Activated T-cell treated with anti-CD3 and anti-CD28 coated beads for 24 hours (primary cell): Measurements from ENCODE around the gene GNE.
"Not testable (repeated sequence)": the region's sequence is repeated elsewhere in the genome, so short reads cannot be mapped to it uniquely, and the experiment has no call there.

Experiments used
- DNase-seq: peaks from one replicate; pipeline ENCODE4 v3.0.0-alpha.2; 2020; ENCODE audit warnings: low read depth

Gene GNE

DNA sequence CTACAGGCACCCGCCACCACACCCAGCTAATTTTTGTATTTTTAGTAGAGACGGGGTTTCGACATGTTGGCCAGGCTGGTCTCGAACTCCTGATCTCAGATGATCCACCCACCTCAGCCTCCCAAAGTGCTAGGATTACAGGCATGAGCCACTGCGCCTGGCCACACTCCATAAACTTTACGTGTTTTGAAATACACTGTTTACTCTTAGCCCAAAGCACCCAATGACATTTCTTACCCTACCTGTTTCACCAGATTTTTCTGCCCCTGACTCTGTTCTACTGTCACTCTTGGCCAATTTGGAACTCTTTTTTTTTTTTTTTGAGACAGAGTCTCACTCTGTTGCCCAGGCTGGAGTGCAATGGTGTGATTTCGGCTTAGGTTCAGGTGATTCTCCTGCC, 15.1 kb upstream of the GNE start:
- not testable (repeated sequence) for DNase-seq

DNA sequence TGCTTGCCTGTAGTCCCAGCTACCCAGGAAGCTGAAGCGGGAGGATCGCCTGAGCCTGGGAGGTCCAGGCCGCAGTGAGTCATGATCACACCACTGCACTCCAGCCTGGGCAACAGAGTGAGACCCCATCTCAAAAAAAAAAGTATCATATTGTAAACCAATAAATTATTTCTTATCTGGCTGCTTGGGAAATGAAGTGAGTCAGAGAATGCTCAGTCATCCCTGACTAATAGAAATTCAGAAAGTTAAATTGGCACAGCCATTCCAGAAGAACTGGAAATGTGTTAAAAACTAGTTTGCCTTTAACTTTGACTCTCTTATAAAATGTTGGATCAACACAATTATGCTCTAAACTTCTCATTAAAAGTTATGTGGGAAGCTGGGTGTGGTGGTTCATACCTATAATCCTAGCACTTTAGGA, 9.8 kb upstream of the GNE start:
- DNase-seq: no peak

DNA sequence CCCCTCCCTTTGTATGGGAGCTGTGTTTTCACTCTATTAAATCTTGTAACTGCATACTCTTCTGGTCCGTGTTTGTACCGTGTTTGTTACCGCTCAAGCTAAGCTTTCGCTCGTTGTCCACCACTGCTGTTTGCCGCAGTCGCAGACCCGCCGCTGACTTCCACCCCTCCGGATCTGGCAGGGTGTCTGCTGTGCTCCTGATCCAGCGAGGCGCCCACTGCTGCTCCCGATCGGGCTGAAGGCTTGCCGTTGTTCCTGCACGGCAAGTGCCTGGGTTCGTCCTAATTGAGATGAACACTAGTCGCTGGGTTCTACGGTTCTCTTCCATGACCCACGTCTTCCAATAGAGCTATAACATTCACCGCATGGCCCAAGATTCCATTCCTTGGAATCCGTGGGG, 6.6 kb upstream of the GNE start:
- no peak for DNase-seq

GRCh38 chr9:36263683-36264082, 5.4 kb upstream of the GNE start:
- no peak for DNase-seq

DNA sequence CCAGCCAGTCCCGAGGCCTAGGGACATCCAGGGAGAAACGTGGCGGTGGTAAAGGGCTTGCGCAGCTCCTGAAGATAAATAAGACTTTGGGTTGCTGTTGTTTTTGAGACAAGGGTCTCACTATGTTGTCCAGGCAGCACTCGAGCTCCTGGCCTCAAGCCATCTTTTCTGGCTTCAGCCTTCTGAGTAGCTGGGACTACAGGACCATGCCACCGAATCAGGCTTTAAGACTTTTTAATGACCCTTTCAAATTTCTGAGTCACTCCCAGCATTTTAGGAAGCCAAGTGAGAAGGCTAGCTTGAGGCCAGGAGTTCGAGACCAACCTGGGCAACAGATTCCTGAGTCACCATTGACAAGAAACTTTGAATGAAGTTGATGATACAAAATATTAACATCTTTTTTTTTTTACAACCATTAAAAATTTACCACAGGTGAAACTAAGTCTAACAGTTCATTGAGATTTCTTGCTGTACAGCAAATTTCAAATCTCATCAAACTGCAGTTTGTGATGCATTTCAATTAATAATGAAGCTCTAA, 817 bp upstream of the GNE start:
- no peak for DNase-seq

- no peak for DNase-seq
Measured at GRCh38 chr9:36251428-36251827, 6.8 kb downstream of the GNE start.

GRCh38 chr9:36250079-36250478, 8.2 kb downstream of the GNE start:
- DNase-seq: no peak

- DNase-seq: no peak
Measured at GRCh38 chr9:36249189-36249588, 9.1 kb downstream of the GNE start.

DNA sequence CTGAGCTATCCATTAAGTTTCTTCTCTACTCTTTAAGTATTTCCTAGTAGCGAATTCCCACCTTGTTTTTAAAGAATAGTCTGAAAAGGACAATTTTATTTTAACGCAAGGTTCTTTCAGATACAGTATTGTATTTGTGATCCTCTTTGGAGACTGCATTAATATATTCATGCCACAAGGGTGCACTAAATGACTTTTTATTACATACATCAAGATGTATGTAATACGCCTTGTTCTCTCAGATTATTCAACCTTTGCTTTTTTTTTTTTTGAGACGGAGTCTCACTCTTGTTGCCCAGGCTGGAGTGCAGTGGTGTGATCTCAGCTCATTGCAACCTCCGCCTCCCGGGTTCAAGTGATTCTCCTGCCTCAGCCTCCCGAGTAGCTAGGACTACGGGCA, 10.2 kb downstream of the GNE start:
- not testable (repeated sequence) for DNase-seq

DNA sequence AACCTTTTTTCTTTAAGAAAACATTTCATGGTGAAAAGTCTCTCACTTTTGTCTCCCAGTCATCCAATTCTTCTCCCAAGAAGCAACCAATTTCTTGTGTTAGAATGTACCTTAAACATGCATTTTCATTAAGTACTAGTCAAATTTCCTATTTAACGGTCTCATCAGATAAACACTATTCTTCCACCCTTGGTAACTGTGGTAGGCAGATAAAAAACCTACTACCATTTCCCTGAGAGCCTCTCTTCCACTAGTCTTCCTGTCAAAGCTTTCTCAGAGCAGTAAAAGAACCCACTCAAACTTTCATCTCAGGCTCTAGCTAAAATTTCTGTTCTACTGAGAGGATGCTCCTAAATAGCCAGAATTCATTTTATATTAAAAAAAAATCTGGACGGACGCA, 10.9 kb downstream of the GNE start:
- DNase-seq: no peak

DNA sequence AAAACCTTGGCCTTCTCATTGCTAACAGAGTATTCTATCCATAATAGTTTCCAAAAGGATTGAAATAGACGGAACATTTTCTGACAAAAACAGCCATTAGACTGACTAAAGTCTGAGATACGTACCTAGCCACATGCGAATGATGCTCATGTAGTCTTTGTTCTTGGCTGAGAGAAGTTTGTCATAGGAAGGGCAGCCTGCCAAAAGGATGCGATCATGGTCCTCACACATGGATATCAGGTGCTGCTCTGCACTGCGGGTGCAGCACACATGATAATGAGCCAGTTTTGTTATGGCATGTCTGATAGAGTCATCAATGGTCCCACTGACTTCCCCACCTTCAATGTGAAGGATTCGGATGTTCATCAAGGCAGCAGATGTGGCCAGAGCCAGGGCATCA, 12.3 kb downstream of the GNE start:
- DNase-seq: no peak

DNA sequence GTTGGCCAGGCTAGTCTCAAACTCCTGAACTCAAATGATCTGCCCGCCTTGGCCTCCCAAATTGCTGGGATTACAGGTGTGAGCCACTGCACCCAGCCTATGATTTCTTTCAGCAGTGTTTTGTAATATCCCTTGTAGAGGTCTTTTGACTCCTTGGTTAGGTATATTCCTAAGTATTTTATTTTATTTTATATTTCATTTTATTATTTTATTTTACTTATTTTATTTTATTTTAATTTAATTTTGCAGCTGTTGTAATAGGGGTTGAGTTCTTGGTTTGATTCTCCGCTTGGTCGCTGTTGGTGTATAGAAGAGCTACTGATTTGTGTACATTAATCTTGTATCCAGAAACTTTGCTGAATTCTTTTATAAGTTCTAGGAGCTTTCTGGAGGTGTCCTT, 18.6 kb downstream of the GNE start:
- DNase-seq: not testable (repeated sequence)

DNA sequence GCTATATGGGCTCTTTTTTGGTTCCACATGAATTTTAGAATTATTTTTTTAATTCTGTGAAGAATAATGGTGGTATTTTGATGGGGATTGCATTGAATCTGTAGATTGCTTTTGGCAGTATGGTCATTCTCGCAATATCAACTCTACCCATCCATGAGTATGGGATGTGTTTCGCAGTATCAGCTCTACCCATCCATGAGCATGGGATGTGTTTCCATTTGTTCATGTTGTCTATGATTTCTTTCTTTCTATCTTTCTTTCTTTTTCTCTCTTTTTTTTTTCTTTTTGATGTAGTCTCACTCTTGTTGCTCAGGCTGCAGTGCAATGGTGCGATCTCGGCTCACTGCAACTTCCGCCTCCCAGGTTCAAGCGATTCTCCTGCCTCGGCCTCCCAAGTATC, 19.0 kb downstream of the GNE start:
- not testable (repeated sequence) for DNase-seq

- no peak for DNase-seq
Measured at GRCh38 chr9:36237230-36237629, 21.0 kb downstream of the GNE start.

DNA sequence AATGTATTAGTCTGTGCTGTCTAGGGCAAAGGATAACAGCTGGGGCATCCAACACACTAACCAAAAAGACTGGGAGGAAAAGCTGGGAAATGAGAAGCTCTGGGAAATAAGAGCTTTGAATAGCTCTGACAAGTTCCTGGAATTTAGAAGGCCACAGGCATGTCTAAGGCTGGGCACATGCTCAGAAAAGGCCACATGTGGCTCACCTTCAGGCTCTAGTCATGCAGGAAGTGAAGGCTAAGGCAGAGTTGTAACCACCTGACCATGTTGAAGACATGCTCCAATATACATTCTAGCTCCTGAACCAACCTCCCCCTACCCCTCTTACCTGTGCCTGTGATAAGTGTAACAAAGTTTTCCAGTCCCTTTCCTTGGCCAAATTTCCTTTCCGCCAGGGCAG, 35.8 kb downstream of the GNE start:
- no peak for DNase-seq

- no peak for DNase-seq
Measured at GRCh38 chr9:36221667-36222066, 36.6 kb downstream of the GNE start.

- no peak for DNase-seq
Measured at GRCh38 chr9:36218411-36218901, 39.8 kb downstream of the GNE start.

DNA sequence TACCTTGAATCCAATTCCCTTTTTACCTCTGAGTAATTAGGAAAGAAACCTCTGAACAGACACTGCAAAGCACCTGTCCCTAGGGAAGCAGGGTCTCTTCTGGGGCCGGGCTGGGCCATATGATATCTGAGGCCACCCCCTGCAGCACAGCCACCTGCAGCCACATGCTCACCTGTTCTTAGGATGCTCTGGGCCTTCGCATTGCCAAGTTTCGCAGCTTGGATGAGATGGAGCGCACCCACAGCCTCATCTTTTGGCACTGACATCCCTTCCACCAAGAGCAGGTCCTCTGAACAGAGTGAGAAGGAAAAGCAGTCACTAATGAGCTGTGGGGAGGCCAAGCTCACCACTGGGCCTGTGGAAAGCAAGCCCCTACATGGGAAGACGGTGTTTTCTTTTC, 40.2 kb downstream of the GNE start:
- no peak for DNase-seq

DNA sequence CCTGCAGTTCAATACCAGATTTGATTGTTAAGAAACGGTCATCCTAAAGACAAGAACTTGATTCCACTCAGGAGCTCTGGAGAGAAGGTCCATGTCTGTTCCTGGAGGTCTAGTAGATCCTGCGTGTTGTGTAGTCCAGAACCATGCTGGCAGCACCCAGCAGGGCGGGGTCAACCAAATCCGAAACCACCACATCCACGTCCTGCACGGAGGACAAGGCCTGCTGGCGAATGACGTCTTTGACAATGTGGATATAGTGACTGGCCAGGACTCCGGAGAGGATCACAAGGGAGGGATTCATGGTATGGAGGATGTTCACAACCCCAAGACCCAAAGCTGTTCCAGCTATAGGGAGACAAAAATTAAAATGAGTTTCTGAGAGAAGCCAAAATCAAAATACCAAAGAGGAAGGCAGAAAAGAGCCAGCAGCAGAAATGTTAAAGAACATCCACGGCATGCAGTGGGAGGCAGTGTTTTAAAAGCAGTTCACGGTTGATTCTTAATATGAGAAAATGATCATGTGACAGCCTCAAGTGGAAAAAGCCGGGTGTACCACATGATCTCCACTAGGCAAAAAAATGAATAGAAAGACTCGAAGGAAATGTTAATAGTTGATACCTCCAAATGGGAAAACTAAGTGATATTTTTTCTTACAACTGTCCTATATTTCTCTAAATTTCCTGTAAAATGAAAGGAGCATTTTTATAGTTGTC, 40.8 kb downstream of the GNE start:
- no peak for DNase-seq

- no peak for DNase-seq
Measured at GRCh38 chr9:36214571-36214970, 43.7 kb downstream of the GNE start.

DNA sequence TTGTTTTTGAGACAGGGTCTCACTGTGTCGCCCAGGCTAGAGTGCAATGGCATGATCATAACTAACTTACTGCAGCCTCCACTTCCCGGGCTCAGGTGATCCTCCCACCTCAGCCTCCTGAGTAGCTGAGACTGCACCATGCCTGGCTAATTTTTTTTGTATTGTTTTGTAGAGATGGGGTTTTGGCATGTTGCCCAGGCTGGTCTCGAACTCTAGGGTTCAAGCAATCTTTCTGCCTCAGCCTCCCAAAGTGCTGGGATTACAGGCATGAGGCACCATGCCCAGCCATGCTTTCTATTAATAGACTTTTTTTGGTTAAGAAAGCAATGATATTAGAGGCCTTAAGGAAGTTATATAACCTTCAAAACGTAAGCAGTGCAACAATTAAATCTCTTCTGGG, 44.3 kb downstream of the GNE start:
- DNase-seq: no peak

- no peak for DNase-seq
Measured at GRCh38 chr9:36213387-36213786, 44.9 kb downstream of the GNE start.

DNA sequence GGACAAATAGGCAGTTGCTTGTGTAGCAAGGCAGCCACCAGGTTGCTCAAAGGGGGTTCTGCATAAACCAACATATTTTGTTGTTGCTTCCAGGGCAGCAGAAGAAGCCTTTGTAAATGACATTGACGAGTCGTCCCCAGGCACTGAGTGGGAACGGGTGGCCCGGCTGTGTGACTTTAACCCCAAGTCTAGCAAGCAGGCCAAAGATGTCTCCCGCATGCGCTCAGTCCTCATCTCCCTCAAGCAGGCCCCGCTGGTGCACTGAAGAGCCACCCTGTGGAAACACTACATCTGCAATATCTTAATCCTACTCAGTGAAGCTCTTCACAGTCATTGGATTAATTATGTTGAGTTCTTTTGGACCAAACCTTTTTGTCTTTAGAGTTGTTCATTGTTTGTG, 46.7 kb downstream of the GNE start:
- no peak for DNase-seq

GRCh38 chr9:36210722-36211121, 47.5 kb downstream of the GNE start:
- no peak for DNase-seq
